ENCODE data around the gene PPARD.

Gene PPARD

DNA sequence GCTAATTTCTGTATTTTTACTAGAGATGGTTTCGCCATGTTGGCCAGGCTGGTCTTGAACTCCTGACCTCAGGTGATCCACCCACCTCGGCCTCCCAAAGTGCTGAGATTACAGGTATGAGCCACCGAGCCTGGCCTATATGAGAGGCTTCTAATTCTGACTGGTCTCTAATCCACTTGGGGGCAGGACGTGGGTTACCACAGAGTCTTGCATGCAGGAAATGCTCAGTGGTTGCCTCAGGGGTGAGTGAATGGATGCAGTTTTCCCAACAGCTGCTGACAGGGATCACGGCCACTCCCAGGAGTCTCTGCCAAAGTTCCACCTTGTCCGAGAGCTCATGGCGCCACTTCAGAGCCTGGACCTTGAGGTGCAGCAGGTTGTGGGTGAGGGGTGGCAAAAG, 103.3 kb downstream of the PPARD start:
- DNase-seq, result no peak

DNA sequence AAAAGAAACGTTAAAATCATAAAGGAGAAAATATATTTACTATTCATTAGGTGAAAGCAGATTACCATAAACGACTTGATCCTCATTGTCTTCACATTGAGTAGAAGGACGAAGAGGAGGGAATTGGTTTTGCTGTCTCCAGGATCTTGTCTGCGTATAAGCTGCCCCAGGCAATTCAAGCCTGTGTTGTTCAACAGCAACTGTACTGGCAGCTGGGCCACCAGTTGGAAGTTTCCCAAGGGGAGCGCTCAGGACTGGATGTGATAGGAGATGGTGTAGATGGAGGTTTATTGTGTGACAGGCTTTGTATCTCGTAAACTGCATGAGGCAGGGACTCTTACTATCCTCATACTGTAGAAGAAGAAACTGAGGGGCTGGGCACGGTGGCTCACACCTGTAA, 105.8 kb downstream of the PPARD start:
- DNase-seq, result no peak

DNA sequence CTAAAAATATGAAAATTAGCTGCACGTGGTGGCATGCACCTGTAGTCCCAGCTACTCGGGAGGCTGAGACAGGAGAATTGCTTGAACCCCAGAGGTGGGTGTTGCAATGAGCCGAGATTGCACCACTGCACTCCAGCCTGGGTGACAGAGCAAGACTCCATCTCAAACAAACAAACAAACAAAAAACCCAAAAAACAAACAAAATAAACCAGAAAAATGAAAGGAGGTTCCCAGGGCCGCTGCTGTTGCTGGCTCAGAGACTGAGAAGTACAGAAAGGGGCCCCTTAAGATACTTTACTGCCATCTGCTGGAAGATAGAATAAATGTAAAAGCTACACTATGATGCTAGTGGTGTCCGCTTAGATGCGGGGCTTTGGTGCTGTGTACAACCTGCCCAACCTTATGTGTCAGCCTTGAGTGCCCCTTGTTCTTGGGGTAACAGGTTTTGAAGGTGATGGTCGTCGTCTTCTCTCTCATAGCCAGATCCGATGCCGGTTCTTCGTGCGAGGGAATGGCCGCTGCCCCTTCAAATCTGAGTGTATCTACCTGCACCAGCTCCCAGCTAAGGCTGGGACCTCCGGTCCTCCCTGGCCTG, 107.0 kb downstream of the PPARD start:
- DNase-seq, result peak; percentile 17

DNA sequence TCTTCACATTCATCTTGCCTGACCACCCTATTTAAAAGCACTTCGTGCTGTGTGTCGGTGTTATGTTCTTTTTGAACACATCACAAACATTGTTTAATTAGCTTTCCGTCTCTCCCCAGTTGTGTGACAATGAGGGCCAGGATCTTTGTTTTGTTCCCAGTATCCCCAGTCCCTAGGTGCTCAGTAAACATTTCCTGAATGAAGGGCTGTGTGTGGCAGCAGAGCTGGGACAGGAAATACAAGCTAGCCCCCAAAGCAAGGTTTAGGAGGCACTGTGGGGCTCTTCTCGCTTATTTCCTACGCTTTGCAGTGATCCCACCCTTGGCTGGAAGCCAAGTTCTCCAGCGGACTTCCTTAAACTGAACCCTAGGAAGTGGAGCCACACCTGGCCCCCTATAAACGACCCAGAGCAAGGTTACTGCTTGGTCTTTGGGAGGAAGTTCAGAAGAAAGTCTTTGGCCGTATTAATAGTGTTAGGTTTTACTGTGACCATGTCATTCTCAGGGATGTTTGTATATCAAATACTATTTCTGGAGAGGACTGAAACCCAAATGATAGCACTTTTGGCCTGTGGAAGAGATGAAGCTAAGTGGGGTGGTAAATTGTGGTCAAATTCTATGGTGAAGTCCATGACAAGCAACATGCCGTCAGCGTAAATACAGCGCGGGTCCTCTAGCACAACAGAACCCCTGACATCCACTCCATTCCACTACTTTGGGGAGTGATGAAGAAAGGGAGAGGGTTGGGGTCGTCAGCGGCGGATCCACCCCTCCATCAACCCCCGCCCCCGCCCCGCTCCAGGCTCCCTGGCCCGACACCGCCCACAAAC, 109.2 kb downstream of the PPARD start:
- no peak for DNase-seq

DNA sequence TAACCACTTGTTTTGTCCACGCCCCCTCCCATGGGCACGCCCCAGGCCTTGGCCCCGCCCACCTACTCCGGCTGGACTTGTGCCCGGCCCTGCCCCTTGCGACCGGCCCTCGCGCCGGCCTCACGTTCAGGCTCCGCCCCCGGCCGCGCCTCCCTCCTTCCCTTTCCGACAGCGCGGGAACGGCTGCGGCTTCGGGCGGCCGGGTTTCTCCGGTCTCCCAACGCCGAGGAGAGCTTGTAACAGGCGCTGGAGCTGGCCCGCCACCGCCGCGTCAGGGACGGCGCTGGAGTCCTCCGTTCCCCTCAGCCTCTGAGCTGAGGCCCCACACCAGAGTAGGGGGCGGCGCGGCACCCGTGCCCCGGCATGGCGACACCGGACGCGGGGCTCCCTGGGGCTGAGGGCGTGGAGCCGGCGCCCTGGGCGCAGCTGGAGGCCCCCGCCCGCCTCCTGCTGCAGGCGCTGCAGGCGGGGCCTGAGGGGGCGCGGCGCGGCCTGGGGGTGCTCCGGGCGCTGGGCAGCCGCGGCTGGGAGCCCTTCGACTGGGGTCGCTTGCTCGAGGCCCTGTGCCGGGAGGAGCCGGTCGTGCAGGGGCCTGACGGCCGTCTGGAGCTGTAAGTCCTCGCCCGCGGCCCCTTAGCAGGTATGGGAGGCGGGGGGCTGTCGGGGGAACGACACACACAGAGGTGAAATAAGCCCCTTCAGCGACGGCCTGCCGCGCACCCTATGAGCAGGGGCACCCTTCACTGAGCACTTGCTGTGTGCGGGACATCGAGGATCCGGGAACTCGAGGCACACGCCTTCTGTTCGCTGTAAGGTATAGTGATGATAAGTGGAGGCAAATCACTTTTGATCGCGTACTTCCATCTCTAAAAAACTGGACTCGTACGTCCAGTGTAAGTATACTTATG, 110.1 kb downstream of the PPARD start, which contains the start of gene FANCE:
Gene FANCE (plus strand): TSS at position 156 of the 908 bp plus-strand sequence. CDS start 208 bp downstream, at position 364.
- DNase-seq, result peak; percentile 87

DNA sequence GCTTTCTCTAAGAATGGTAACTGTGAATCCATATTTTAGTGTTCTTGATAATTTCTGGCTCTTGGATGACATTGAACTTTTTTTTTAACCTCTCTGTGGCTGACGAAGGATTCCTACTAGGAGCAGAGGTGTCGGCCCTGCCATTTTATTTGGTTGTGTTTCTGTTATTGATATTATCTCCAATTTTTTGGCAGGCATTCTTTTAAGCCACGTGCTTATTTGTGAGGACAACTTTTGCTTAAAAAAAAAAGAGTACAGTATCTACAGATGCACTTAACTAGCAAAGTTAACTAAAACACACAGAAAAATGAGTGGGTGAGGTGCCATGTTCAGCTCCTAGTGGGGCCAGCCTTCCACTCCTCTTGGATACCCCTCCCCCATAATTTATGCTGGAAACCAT, 110.9 kb downstream of the PPARD start:
- DNase-seq, result no peak

DNA sequence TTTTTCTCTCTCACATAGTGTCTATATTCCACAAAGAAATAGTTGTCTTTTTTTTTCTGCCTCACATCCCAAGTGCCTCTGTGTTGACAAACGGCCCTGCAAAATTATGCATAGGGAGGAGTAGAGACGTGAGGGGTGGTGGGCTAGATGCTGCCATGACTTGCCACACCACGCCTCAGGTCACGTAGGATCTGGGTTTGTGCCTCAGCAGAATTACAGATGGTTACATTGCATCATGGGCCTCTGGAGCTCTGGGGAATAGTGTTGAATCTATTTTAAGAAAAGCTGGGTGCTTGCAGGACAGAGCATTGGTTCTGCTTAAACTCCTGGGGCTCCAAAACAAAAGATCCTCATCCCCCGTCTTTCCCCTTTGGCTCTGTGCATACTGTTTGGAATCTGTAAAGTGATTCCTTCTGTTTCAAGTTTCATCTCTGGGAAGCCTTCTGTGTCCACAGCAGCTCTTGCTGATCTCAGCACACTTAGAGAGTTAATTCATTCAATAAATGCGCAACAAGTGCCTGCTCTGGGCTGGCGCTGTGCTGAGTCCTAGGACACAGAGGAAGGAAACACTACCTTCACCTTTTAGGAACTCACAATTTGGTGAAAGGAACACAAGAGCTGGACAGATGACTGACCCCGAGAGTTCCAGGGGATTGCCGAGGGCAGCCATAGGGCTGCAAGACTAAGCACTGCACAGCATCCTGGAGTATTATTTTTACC, 112.2 kb downstream of the PPARD start:
- no peak for DNase-seq

DNA sequence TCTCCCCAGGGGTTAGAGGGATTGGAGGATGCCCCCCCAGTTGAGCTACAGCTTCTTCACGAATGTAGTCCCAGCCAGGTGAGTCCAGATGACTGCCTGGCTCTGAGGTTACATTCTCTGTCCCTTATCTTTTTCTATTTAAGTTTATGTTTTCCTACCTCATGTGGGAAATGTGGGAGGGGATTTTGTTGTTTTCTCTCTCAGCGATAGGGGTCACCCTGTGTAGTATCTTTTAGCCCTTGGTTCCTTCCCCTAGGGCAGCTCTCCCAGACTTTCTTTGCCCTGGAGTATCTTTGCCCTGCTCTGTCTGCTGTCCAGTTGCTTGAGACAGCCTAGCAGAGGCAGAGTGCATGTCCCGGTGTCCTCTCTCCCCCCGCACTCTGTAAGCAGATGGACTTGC, 115.5 kb downstream of the PPARD start:
- DNase-seq, result no peak

DNA sequence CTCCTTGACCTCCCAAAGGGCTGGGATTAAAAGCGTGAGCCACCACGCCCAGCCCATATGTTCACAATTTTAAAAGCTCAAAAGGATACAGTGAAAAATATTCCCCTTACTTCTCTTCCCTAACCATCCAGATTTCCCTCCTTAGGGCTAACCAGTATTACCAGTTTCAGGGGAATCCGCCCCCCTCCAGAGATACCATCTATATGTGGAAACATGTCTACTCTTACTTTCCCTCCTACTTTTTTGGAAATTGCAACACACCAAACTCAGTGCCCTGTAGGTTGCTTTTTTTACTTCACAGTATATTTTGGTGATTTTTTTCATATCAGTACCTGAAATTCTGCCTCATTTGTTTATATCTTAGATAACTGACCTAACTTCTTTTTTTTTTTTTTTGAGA, 118.9 kb downstream of the PPARD start:
- no peak for DNase-seq

DNA sequence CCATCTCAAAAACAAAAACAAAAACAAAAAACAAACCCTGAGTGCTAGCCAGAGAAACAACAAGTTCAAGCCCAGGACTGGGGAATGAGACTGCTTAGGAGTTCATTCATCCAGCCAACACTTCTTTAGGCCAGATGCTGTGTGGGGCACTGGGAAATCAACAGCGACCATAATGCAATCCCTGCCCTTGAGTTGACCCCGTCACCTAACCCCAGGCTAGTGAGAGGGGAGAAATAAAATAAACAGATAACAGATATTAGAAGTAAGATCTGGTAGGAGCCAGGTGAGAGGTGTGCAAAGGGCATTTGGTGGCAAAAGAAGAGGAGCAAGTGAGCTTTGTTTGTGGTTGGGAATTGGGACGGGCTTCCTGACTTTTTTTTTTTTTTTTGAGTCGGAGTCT, 120.9 kb downstream of the PPARD start:
- no peak for DNase-seq

DNA sequence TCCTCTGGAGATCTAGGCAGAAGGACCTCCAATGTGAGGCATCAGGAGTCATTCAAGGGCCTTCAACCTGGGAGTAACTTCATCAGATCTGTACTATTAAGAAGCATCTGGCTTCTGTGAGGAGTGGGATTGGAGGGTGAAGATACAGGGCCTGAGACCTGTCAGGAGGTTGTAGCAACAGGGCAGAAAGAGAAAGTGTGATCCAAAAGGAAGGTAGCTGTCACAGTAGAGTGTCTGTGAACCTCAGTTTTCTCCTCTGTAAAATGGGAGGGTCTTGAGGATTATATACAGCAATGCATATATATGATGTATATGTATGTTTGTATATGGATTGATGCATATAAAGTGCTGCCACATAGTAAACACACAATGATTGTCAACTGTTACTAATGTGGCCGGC, 123.3 kb downstream of the PPARD start:
- DNase-seq, result no peak

DNA sequence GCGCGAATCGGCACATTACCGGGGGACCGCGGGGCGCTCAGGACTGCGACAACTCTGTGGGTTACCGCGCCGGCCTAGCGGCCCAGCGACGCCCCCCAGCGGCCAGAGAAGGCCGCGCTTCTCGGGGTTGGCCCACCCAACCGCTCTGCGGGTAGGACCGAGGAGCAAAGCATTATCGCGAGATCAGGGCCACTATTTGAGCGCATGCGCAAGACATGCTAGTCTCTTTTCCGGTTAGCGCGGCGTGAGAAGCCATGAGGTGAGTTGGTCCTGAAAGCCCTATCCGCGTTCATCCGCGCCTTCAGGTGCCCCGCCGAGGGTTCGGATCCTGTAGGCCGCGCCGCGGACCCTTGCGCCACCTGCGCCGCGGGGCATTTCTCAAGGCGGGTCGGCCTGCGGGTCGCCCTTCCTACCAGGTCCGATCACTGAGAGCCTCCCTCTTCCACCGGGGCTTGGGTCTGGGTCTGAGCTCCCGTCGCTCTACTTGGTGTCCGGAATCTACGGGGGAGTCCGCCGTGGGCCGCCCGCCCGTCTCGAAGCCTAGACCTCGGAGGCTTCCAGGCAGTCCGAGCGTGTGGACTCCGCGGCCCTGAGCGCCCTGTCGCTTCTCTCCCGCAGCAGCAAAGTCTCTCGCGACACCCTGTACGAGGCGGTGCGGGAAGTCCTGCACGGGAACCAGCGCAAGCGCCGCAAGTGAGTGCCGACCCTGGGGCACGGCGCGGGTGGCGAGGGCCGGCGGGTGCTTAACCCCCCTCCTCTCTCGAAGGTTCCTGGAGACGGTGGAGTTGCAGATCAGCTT, 126.0 kb downstream of the PPARD start, which contains the start of gene RPL10A:
Gene RPL10A (plus strand): TSS at position 221 of the 799 bp plus-strand sequence. CDS start 34 bp downstream, at position 255.
- peak; percentile 94 for DNase-seq

DNA sequence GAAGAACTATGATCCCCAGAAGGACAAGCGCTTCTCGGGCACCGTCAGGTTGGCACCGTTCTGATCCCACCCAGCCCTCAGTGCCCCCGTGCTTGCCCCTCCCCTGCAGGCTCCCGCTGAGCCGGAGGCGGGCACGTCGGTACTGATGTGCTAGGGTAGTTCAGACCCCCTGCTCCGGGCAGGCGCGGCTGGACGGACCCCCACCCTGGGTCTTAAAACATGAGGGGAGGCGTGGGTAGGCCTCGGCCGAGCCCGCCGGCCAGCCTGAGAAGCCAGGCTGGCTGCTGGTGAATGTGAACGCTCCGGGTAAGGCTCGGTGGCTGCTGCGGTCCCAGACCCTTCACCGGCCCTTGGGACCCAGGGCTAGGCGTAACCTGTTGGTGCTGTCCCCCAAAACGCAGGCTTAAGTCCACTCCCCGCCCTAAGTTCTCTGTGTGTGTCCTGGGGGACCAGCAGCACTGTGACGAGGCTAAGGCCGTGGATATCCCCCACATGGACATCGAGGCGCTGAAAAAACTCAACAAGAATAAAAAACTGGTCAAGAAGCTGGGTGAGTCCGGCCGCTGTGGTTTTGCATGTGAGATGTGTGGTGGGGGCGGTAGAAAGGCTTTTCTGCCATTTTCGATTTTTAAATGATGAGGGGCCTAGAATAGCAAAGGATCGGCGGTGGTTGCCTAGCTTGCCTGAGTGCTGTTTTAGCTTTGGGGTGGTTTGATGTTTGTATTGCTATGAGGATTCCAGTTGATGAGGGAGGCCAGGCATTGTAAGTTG, 126.8 kb downstream of the PPARD start:
- peak; percentile 51 for DNase-seq

DNA sequence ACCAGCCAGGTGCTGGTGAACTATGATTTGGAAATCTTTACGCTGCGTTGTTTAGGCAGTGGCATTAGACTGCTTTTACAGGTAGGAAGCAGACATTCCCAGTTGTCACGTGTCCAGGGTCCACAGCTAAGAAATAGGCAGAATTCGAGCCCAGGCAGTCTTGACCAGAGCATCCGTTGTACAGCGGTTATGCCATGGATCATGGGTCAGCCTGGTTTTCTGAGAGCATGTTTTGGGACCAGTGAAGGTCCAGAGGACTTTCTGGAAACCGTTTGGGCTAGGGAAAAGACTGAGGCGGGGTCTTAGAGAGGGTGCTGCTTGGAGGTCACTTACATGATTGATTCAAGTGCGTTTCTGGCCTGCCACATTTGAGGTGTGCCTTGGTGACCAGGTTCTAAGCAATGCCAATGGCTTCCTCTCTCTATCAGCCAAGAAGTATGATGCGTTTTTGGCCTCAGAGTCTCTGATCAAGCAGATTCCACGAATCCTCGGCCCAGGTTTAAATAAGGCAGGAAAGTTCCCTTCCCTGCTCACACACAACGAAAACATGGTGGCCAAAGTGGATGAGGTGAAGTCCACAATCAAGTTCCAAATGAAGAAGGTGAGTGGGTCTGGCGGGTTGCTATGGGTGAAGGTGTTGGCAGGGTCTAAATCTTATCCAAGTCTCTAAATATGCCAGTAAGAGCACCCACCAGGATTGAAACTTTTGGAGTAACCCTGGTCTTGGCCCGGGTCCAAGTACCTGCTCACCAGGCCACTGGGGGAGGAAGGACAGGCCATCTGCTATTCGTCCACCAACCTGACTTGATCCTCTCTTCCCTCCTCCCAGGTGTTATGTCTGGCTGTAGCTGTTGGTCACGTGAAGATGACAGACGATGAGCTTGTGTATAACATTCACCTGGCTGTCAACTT, 127.6 kb downstream of the PPARD start:
- DNase-seq, result peak; percentile 26

DNA sequence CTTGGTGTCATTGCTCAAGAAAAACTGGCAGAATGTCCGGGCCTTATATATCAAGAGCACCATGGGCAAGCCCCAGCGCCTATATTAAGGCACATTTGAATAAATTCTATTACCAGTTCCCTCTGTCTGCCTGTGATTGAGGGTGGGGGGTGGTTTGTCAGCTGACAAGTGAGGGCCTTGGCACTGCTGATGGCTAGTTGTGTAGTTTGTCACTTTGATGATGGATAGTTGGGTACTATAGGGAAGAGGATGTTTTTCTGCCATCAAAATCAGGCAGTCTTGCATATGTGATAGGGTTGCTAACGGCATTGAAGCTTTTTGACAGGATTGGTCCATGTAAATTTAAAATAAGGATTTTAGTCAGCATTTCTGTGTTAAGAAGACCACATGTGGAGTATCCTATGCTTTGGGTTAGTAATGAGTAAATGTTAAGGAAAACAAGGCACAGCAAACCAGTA, 128.3 kb downstream of the PPARD start:
- no peak for DNase-seq

DNA sequence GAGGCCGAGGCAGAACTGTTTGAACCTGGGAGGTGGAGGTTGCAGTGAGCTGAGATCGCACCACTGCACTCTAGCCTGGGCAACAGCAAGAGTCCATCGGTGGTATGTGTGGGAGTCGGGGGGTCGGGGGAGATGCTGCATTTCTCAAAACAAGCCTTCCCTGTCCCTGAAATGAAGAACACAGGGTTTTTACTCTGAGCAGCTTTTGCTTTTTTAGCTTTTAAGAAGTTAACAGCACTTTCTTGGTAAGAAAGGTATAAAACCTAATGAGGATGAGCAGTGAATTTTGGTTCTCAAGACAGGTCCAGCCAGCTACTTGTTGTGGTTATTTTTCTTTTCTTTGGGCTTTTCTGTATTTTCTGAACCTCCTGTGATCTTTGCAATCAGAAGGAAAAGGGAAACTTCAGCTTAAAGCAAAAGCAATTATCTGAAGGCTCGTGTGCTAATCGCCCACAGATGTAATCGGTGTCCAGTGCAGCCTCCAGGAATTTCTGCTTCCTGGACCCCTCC, 129.5 kb downstream of the PPARD start:
- DNase-seq, result no peak

DNA sequence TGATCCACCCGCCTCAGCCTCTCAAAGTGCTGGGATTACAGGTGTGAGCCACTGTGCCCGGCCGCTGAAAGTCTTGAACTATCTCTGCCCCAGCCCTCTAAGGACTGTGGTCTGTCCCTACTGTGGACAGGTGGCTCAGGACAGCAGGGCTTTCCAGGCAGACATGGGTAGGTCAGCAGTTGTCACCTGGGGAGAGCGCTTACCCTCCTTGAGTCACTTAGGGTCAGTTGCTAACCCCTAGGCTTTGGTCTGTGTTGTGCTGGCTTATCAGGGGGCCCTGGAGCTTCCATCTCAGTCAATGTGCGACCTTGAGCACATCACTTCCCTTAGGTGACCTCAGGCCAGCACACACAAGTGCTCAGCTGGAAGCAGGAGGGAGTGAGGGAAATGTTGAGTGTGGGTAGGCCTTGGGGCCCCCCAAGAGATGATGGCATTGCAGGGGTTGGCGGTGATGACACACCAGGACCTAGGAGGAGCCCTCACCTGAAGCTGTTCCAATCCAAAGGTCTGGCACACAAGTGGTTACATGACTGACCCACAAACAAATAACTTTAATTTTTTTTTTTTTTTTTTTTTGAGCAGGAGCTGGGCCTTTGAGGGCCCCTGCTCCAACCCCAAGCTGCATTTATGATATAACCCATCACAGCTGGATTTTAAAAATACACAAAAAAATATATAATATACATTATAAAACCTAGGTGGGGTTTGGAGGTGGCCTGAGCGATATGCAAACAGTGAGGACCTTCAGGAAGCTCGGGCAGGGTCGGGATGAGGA, 130.9 kb downstream of the PPARD start:
- no peak for DNase-seq

DNA sequence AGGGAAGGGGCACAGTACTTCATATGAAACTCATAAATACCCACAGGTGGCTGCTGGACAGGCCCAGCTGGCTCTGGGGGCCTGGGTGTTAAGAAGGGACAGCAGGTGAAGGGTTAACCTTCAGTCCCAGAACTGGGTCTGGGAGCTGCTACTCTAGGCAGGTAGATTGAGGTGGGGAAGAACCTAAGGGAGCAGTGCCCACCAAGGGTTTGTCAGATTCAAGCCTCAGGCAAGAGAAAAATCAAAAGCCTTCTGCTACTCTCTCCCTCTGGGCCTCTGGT, 131.4 kb downstream of the PPARD start:
- DNase-seq, result no peak

All from stimulated activated CD4-positive, alpha-beta T cell treated with anti-CD3 and anti-CD28 coated beads, Interleukin-4, amount 100 ng/mL, for 1 hour (primary cell).